Osteoblast (primary cell): ENCODE results near the gene ITPRID2. TPM values are rescaled to one million over a fixed set of nuclear protein-coding genes. Genes with fewer than 3 reads are reported as not detected.
A peak's percentile ranks its signal among the peaks of the same experiment; 100 is the strongest.

Experiments
- DNase-seq: peaks from one replicate; pipeline ENCODE4 v3.0.0; 2011; ENCODE audit warnings: low spot score, mixed read lengths; ENCODE audit not compliant: insufficient read length; ENCODE audit errors: missing footprints
- H2AFZ ChIP-seq: 2 replicates; pipeline ENCODE4 v1.6.0; 2011; ENCODE audit warnings: mild to moderate bottlenecking, low read length
- H3K27ac ChIP-seq: 2 replicates; pipeline ENCODE4 v1.5.1; 2011; ENCODE audit warnings: mild to moderate bottlenecking, low read depth, low read length, moderate library complexity
- H3K27me3 ChIP-seq: 2 replicates; pipeline ENCODE4 v1.6.0; 2012; ENCODE audit warnings: mild to moderate bottlenecking, control low read depth, inconsistent platforms, low read length, moderate library complexity; ENCODE audit not compliant: insufficient read depth
- H3K36me3 ChIP-seq: 2 replicates; pipeline ENCODE4 v1.5.1; 2011; ENCODE audit warnings: mild to moderate bottlenecking, low read length, control low read depth, moderate library complexity; ENCODE audit not compliant: insufficient read depth
- H3K4me1 ChIP-seq: 2 replicates; pipeline ENCODE4 v1.5.1; 2011; ENCODE audit warnings: mild to moderate bottlenecking, low read length, control low read depth, moderate library complexity; ENCODE audit not compliant: insufficient read depth
- H3K4me2 ChIP-seq: 2 replicates; pipeline ENCODE4 v1.6.0; 2011; ENCODE audit warnings: mild to moderate bottlenecking, low read length; ENCODE audit not compliant: insufficient read depth
- H3K4me3 ChIP-seq: fragments of 200-600 bp; sonication (generic); 3 replicates; pipeline ENCODE4 v1.5.1; 2012; ENCODE audit warnings: mild to moderate bottlenecking, low read length, inconsistent platforms; ENCODE audit not compliant: insufficient read depth
- H3K79me2 ChIP-seq: 2 replicates; pipeline ENCODE4 v1.6.0; 2012; ENCODE audit warnings: mild to moderate bottlenecking, low read length, control low read depth, inconsistent platforms; ENCODE audit not compliant: insufficient read depth
- H3K9me3 ChIP-seq: 2 replicates; pipeline ENCODE4 v1.5.1; 2011; ENCODE audit warnings: low read depth, low read length, control low read depth
- H4K20me1 ChIP-seq: 2 replicates; pipeline ENCODE4 v1.6.0; 2012; ENCODE audit warnings: mild to moderate bottlenecking, low read length, control low read depth; ENCODE audit not compliant: insufficient read depth
- CTCF ChIP-seq: IDR thresholded peaks from 2 replicates; pipeline ENCODE4 v1.5.1; 2011; ENCODE audit warnings: mild to moderate bottlenecking, low read depth, low read length, moderate library complexity; ENCODE audit errors: extremely low read depth
- total RNA-seq: library from RNA; depleted of rRNA; stranded (reverse); fragments of >200 nt; gene quantifications from 2 replicates; pipeline ENCODE4 v1.2.3, GENCODE V29; 2012

The ITPRID2 gene
- total RNA-seq: 99.6 and 108 TPM in 2 replicates

DNA sequence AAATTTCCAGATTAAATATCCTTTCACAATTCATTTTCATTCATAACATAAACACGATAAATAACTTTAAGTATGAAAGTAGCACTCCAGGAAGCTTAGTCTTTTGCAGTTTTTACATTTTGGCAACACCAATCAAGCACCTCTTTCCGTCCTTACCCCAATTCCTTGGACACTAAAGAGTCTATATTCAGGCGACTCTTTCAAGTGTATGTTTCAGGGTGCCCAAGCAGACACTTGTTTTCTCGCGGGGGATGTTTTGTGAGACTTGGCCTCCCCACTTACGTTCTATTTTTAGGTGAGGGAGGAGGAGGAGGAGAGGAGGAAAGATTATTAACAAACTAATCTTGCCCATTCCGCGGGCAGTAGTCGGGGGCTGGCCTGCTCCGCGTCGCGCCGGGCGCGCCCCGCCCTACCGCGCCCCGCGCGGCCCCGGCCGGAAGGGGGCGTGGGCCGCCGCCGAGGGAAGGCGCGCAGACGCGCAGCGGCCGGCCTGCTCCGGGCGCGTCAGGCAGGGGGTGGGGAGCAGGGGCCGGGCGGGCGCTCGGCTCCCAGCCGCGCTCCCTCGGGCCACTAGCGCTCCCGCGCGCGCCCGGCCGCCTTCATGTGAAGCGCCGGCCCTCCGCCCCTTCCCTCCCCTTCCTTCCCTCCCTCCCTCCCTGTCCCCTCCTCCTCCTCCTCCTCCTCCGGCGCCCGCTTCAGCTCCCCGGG, at the start of gene ITPRID2:
Gene ITPRID2, plus strand, starts transcription at position 473 of the 708 bp plus-strand sequence. CDS start 337 bp downstream, outside the sequence.
- no peak for TF ChIP-seq CTCF
- Histone ChIP-seq H3K4me3 (peak within 1 kb of the TSS; percentile 84), H3K36me3 (peaks cover 4% of the 10 kb centered on the region), H3K9me3 (no peaks in the 10 kb centered on the region), H3K79me2 (peaks cover 45% of the 10 kb centered on the region), H3K27ac (peak within 1 kb of the TSS; percentile 72), H3K4me2 (peak within 1 kb of the TSS; percentile 89), H4K20me1 (peaks cover 10% of the 10 kb centered on the region), H2AFZ (peak within 1 kb of the TSS; percentile 94), H3K4me1 (peaks cover 24% of the 10 kb centered on the region), H3K27me3 (no peaks in the 10 kb centered on the region)
- DNase-seq: peak; percentile 99

DNA sequence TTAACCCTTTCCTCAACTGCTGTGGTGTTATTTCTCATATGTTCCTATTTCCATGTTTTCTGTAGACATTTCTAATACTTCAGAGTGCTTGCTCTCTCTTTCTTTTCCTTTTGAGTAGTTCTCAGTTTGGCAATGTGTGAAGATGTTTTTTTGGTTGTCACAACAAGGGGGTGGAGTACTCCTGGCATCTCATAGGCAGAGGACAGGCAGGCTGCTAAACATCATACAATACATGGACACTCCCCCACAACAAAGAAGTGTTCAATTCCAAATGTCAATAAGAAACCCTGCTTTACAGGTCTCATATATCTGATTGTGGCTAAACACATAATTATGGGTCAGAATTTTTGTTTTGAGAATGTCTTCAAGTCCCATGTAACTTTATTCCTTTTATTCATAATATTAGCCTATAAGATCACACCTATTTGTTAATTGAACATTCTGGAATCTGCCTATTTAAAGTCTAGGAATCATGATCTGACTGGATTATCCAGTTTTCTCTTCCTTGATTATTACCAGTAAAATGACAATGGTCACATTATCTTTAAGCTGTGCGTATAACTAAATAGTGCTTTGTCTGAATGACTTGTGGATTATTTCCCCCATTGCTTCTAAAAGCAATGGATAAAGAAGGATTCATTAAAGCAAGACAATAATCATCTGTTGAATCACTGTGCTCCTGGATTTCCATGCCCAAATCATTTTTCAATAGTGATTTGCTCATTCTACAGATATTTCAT, 46.8 kb upstream of the ITPRID2 start:
- Histone ChIP-seq H2AFZ (no peak overlapping the region), H3K27me3 (no peaks in the 10 kb centered on the region), H3K4me3 (no peak overlapping the region), H3K27ac (no peak overlapping the region), H3K79me2 (no peaks in the 10 kb centered on the region), H3K36me3 (no peaks in the 10 kb centered on the region), H3K4me1 (no peaks in the 10 kb centered on the region), H4K20me1 (no peaks in the 10 kb centered on the region), H3K4me2 (no peak overlapping the region), H3K9me3 (no peaks in the 10 kb centered on the region)
- no peak for TF ChIP-seq CTCF
- DNase-seq: no peak

GRCh38 chr2:181846399-181847197, 44.9 kb upstream of the ITPRID2 start:
- no peaks in the 10 kb centered on the region for H3K27me3 ChIP-seq
- no peaks in the 10 kb centered on the region for H3K4me1 ChIP-seq
- H3K4me2 ChIP-seq: no peak overlapping the region
- no peak overlapping the region for H3K27ac ChIP-seq
- no peaks in the 10 kb centered on the region for H3K9me3 ChIP-seq
- no peaks in the 10 kb centered on the region for H4K20me1 ChIP-seq
- no peaks in the 10 kb centered on the region for H3K36me3 ChIP-seq
- TF ChIP-seq CTCF: no peak
- no peak overlapping the region for H3K4me3 ChIP-seq
- peak overlapping the region; percentile 19 for H2AFZ ChIP-seq
- no peak for DNase-seq
- no peaks in the 10 kb centered on the region for H3K79me2 ChIP-seq
